Stimulated activated CD8-positive, alpha-beta memory T cell treated with anti-CD3 and anti-CD28 coated beads, Interleukin-15, amount 100 ng/mL, for 4 hours (primary cell): ENCODE measurements around the gene UNC13B.
"Not testable (repeated sequence)": the region's sequence is repeated elsewhere in the genome, so short reads cannot be mapped to it uniquely, and the experiment has no call there.

ENCODE experiments used
- DNase-seq, 2 donors: peaks; one replicate each; pipeline ENCODE4 v3.0.0-alpha.2; 2020; ENCODE audit warnings: low read depth in 2 of 2

The UNC13B gene

DNA sequence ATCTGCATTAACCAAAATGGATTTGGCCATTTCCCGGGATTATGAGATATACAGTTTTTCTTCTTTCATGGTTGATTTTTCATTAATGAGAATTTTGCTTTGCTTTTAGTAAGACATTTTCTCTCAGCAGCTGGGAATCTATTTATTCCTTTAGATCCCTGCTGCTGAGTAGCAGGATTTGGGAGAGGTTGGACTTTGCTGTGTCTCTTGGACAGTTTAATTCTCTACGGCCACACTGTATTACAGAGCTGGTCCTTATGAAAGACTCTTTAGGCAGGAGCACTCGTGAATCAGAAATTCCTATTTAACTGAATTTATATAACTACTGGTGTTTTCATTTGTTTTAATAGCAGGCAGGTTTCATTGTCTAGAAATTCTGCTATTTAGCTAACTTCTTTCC, 1.6 kb downstream of the UNC13B start:
- DNase-seq: no peak

GRCh38 chr9:35164711-35165110, 2.9 kb downstream of the UNC13B start:
- DNase-seq: no peak

GRCh38 chr9:35167429-35167828, 5.6 kb downstream of the UNC13B start:
- not testable (repeated sequence) for DNase-seq

GRCh38 chr9:35168963-35169362, 7.2 kb downstream of the UNC13B start:
- DNase-seq: no peak

GRCh38 chr9:35172878-35173277, 11.1 kb downstream of the UNC13B start:
- DNase-seq: no peak

- no peak for DNase-seq
These were observed 15.7 kb downstream of the UNC13B start for GRCh38 chr9:35177520-35177919.

DNA sequence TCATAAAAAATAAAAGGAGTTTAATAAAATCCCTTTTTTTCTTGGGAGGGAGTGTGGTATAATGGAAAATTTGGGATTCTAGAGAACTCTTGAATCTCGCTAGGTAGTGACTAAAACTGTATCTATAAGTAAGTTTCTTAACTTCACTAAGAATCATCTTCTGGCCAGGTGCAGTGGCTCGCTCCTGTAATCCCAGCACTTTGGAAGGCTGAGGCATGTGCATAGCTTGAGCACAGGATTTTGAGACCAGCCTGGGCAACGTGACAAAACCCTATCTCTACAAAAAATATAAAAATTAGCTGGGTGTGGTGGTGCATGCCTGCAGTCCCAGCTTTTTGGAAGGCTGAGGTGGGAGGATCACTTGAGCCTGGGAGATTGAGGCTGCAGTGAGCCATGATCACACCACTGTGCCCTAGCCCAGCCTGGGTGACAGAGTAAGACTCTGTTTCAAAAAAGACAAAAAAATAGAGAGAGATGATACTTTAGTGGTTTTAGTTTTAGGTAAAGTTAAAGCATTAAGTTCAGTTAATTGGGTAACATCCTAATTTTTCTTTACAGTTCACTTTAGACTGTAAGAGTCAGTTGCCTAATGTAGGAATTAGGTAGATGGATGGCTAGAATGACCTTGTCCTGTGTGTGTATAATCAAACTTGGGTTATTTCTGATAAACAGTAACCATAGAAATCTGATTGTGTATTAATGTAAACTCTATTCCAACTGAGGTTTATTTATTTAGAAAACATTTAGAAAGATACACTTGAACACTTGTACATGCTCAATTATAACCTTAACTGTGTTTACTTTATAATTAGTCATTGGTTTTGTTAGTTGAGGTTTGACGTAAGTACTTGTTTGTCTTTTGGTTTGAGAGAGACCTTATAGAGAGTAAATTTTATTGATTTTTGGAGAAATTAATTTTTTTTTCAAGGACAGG, 17.8 kb downstream of the UNC13B start:
- DNase-seq: no peak

GRCh38 chr9:35180801-35181200, 19.0 kb downstream of the UNC13B start:
- no peak for DNase-seq

DNA sequence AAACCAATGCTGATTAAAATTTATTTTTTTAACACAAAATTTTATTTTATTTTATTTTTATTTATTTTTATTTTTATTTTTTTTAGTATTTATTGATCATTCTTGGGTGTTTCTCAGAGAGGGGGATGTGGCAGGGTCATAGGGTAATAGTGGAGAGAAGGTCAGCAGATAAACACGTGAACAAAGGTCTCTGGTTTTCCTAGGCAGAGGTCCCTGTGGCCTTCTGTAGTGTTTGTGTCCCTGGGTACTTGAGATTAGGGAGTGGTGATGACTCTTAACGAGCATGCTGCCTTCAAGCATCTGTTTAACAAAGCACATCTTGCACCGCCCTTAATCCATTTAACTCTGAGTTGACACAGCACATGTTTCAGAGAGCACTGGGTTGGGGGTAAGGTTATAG, 20.6 kb downstream of the UNC13B start:
- not testable (repeated sequence) for DNase-seq

DNA sequence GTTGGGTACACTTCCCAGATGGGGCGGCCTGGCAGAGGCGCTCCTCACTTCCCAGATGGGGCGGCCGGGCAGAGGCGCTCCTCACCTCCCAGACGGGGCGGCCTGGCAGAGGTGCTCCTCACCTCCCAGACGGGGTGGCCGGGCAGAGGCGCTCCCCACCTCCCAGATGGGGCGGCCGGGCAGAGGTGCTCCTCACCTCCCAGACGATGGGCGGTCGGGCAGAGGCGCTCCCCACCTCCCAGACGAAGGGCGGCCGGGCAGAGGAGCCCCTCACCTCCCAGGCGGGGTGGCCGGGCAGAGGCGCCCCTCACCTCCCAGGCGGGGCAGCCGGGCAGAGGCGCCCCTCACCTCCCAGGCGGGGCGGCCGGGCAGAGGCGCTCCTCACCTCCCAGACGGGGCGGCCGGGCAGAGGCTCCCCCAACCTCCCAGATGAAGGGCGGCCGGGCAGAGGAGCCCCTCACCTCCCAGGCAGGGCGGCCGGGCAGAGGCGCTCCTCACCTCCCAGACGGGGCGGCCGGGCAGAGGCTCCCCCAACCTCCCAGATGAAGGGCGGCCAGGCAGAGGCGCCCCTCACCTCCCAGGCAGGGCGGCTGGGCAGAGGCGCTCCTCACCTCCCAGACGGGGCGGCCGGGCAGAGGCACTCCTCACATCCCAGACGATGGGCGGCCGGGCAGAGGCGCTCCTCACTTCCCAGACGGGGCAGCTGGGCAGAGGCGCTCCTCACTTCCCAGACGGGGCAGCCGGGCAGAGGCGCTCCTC, 21.4 kb downstream of the UNC13B start:
- not testable (repeated sequence) for DNase-seq

DNA sequence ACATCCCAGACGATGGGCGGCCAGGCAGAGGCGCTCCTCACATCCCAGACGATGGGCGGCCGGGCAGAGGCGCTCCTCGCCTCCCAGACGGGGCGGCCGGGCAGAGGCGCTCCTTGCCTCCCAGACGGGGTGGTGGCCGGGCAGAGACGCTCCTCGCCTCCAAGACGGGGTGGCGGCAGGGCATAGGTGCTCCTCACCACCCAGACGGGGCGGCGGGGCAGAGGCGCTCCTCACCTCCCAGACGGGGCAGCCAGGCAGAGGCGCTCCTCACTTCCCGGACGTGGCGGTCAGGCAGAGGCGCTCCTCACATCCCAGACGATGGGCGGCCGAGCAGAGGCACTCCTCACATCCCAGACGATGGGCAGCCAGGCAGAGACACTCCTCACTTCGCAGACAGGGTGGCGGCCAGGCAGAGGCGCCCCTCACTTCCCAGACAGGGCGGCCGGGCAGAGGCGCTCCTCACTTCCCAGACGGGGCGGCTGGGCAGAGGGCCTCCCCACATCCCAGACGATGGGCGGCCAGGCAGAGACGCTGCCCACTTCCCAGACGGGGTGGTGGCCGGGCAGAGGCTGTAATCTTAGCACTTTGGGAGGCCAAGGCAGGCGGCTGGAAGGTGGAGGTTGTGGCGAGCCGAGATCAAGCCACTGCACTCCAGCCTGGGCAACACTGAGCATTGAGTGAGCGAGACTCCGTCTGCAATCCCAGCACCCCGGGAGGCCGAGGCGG, 22.1 kb downstream of the UNC13B start:
- not testable (repeated sequence) for DNase-seq

- no peak for DNase-seq
These were observed 24.7 kb downstream of the UNC13B start for GRCh38 chr9:35186524-35186923.

GRCh38 chr9:35190203-35190602, 28.4 kb downstream of the UNC13B start:
- no peak for DNase-seq

- no peak for DNase-seq
These were observed 29.3 kb downstream of the UNC13B start for GRCh38 chr9:35191105-35191504.

- no peak for DNase-seq
These were observed 32.0 kb downstream of the UNC13B start for GRCh38 chr9:35193762-35194161.

DNA sequence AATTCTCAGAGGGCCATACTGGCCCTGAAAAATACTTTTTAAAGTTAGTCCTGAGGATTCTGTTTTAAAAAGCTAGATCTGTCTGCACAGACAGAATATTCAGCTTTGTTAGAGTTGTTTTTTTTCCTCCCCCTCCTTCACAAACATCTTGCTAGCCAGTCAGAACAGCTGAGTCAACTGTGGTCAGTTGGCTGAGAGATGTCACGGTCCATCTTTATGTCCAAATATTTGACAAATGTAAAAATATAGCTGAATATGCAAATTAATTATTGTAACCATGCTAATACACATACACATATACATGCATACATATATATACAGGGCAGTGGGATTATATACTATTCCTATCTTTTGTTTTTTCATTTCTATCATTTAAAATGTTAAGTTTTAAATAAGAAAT, 33.9 kb downstream of the UNC13B start:
- DNase-seq: no peak

- no peak for DNase-seq
These were observed 36.4 kb downstream of the UNC13B start for GRCh38 chr9:35198191-35198590.

GRCh38 chr9:35203528-35203927, 41.7 kb downstream of the UNC13B start:
- no peak for DNase-seq

DNA sequence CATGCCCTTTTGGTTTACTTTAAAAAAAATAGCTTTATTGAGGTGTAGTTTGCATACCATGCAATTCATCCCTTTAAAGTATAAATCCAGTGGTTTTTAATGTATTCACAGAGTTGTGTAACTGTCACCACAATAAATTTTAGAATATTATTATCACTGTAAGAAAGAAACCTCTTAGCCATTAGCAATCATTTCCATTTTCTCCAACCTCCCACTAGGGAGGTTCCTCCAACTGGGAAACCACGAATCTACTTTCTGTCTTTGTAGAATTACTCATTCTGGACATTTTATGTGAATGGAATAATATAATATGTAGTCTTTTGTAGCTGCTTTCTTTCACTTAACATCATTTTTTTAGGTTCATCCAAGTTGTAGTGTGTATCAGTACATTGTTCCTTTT, 43.5 kb downstream of the UNC13B start:
- no peak for DNase-seq

GRCh38 chr9:35211854-35212253, 50.0 kb downstream of the UNC13B start:
- no peak for DNase-seq

GRCh38 chr9:35220659-35221338, 59.0 kb downstream of the UNC13B start:
- DNase-seq: no peak

DNA sequence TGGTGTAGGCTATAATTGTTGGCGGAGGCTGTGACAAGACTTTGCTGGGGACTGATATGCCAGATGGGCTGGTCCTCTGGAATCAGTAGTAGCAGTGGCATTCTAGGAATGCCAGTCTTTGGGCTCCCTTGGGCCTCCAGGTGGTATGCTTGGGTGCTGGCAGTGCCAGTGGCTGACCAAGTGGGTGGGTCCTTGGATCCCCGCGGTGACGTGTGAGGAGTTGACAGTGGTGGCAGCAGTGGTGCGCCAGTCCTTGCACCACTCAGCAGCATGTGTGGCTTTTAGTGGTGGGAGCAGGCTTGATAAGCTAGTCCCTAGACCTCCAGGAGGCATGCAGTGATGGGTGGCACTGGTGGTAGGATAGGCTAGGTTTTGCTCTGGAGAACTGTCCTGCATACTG, 63.9 kb downstream of the UNC13B start:
- DNase-seq: no peak
